GM12878 (cell line): ENCODE results near the gene RNF149. TPM values are rescaled to one million over a fixed set of nuclear protein-coding genes. Genes with fewer than 3 reads are reported as not detected.

ENCODE experiments used
- ATAC-seq: fragments of 200-7000 bp; cut with Tn5 transposase; 3 replicates; pipeline ENCODE4 v1.9.1; 2020; ENCODE audit warnings: mild to moderate bottlenecking, moderate library complexity
- BruUV-seq: library from RNA; stranded (reverse); fragments of 400-500 nt; replicated peaks from 2 replicates; lab custom pipeline; 2021; lab: Mats Ljungman, UMichigan
- CTCF ChIA-PET: fragments of 300-600 bp; sonication (Branson Sonifier 250); formaldehyde crosslinking; extraction: SDS; loops from one replicate; lab custom pipeline; 2021; ENCODE audit warnings: inconsistent platforms; lab: Yijun Ruan, JAX
- POLR2A ChIA-PET: fragments of 350-600 bp; formaldehyde crosslinking; extraction: SDS; loops from one replicate; lab custom pipeline; 2021; ENCODE audit warnings: inconsistent platforms; lab: Charles Lee
- RAD21 ChIA-PET: fragments of 300-600 bp; sonication (Branson Sonifier 250); formaldehyde crosslinking; loops from one replicate; lab custom pipeline; 2023; ENCODE audit warnings: antibody characterized with exemption; ENCODE audit not compliant: unreplicated experiment; lab: Charles Lee
- SMC1A ChIA-PET: fragments of 300-600 bp; sonication (Branson Sonifier 250); formaldehyde crosslinking; loops from one replicate; lab custom pipeline; 2023; ENCODE audit not compliant: unreplicated experiment, uncharacterized antibody; lab: Charles Lee
- DNase-seq: peaks from one replicate; pipeline ENCODE4 v3.0.0-alpha.2; 2011; ENCODE audit warnings: low read depth, low spot score
- FAIRE-seq: peaks from 3 replicates; lab custom pipeline; 2011; peaks lifted over from hg19 to GRCh38; lab: Jason Lieb, UNC
- H2AFZ ChIP-seq: 2 replicates; pipeline ENCODE4 v1.6.0; 2011; ENCODE audit warnings: low read depth, low read length, control low read depth; ENCODE audit not compliant: control insufficient read depth
- H3K27ac ChIP-seq: 2 replicates; pipeline ENCODE4 v1.5.1; 2011; ENCODE audit warnings: control low read depth; ENCODE audit not compliant: control insufficient read depth, insufficient read depth
- H3K27me3 ChIP-seq, 2 experiments: replicated peaks in 1 of 2; 2 replicates each; pipeline versions ENCODE4 v1.6.0 to v1.6.1; 2011; ENCODE audit warnings: low read length in 1 of 2; ENCODE audit not compliant: control insufficient read depth in 2 of 2, insufficient read depth in 2 of 2
- H3K36me3 ChIP-seq, 2 experiments: 2 replicates each; pipeline ENCODE4 v1.5.1; 2011; ENCODE audit warnings: low read length in 1 of 2; ENCODE audit not compliant: control insufficient read depth in 2 of 2, insufficient read depth in 2 of 2
- H3K4me1 ChIP-seq: 2 replicates; pipeline ENCODE4 v1.6.1; 2011; ENCODE audit warnings: mild to moderate bottlenecking, low read length, moderate library complexity, mixed read lengths; ENCODE audit not compliant: control insufficient read depth, insufficient read depth
- H3K4me2 ChIP-seq: 2 replicates; pipeline ENCODE4 v1.6.0; 2011; ENCODE audit warnings: control low read depth; ENCODE audit not compliant: control insufficient read depth, insufficient read depth
- H3K4me3 ChIP-seq: fragments of 200-600 bp; sonication (generic); 2 replicates; pipeline ENCODE4 v1.5.1; 2016
- H3K79me2 ChIP-seq: 2 replicates; pipeline ENCODE4 v1.6.0; 2011; ENCODE audit warnings: low read length; ENCODE audit not compliant: control insufficient read depth, insufficient read depth
- H3K9ac ChIP-seq: 2 replicates; pipeline ENCODE4 v1.8.0; 2011; ENCODE audit warnings: low read length, control low read depth, mixed read lengths; ENCODE audit not compliant: control insufficient read depth, insufficient read depth
- H3K9me3 ChIP-seq: replicated peaks from 3 replicates; pipeline ENCODE4 v1.5.1; 2011; ENCODE audit warnings: mild to moderate bottlenecking, low read length; ENCODE audit not compliant: control insufficient read depth, insufficient read depth
- H4K20me1 ChIP-seq: 2 replicates; pipeline ENCODE4 v1.6.0; 2011; ENCODE audit not compliant: control insufficient read depth, insufficient read depth
- BHLHE40 ChIP-seq, 2 experiments: fragments of 450-650 bp in 1 of 2; IDR thresholded peaks; 2 replicates each; pipeline ENCODE4 v1.6.1; 2011 to 2017; ENCODE audit warnings: low read depth in 2 of 2, borderline replicate concordance in 1 of 2, improper control_type of control experiment in 1 of 2, low read length in 1 of 2, mild to moderate bottlenecking in 1 of 2
- CBFB ChIP-seq: IDR thresholded peaks from 2 replicates; pipeline ENCODE4 v1.6.1; 2016; ENCODE audit warnings: antibody characterized with exemption, low read depth
- FOXK2 ChIP-seq: fragments of 450-650 bp; IDR thresholded peaks from 2 replicates; pipeline ENCODE4 v1.6.1; 2017; ENCODE audit warnings: mild to moderate bottlenecking, moderate library complexity
- GABPA ChIP-seq: IDR thresholded peaks from 2 replicates; pipeline ENCODE4 v1.6.1; 2014; ENCODE audit warnings: antibody characterized with exemption, low read depth, mild to moderate bottlenecking, inconsistent platforms
- GATAD2B ChIP-seq: fragments of 450-650 bp; conservative IDR thresholded peaks from 2 replicates; pipeline ENCODE4 v1.6.1; 2017; ENCODE audit warnings: low read depth, mild to moderate bottlenecking, moderate library complexity
- HCFC1 ChIP-seq: fragments of 150-350 bp; IDR thresholded peaks from 2 replicates; pipeline ENCODE4 v1.6.1; 2014; ENCODE audit warnings: low read length
- HDAC2 ChIP-seq: fragments of 200-600 bp; sonication (generic); IDR thresholded peaks from 2 replicates; pipeline ENCODE4 v1.6.1; 2017
- IRF4 ChIP-seq: IDR thresholded peaks from 2 replicates; pipeline ENCODE4 v1.6.1; 2011; ENCODE audit warnings: low read depth, low read length
- KDM1A ChIP-seq: fragments of 200-600 bp; sonication (generic); IDR thresholded peaks from 2 replicates; pipeline ENCODE4 v1.6.1; 2016; ENCODE audit warnings: borderline replicate concordance
- MTA2 ChIP-seq: fragments of 450-650 bp; IDR thresholded peaks from 2 replicates; pipeline ENCODE4 v1.6.1; 2016; ENCODE audit warnings: low read depth, mild to moderate bottlenecking, moderate library complexity
- MTA3 ChIP-seq: IDR thresholded peaks from 2 replicates; pipeline ENCODE4 v1.6.1; 2012; ENCODE audit warnings: low read length, inconsistent platforms, borderline replicate concordance
- MYC ChIP-seq: IDR thresholded peaks from 2 replicates; pipeline ENCODE4 v1.6.1; 2011; ENCODE audit warnings: mild to moderate bottlenecking, low read length, moderate library complexity, inconsistent platforms; ENCODE audit not compliant: insufficient read depth, insufficient replicate concordance, insufficient read length, severe bottlenecking
- PML ChIP-seq: IDR thresholded peaks from 2 replicates; pipeline ENCODE4 v1.6.1; 2012; ENCODE audit warnings: low read length, inconsistent platforms
- RBBP5 ChIP-seq: fragments of 200-600 bp; sonication (generic); conservative IDR thresholded peaks from 2 replicates; pipeline ENCODE4 v1.6.1; 2016
- SKIL ChIP-seq: fragments of 450-650 bp; IDR thresholded peaks from 2 replicates; pipeline ENCODE4 v1.6.1; 2017; ENCODE audit warnings: mild to moderate bottlenecking, low read depth, inconsistent platforms; ENCODE audit not compliant: poor library complexity, severe bottlenecking
- SMC3 ChIP-seq: IDR thresholded peaks from 2 replicates; pipeline ENCODE4 v1.6.1; 2011; ENCODE audit warnings: low read length, improper control_type of control experiment, borderline replicate concordance
- STAT3 ChIP-seq: IDR thresholded peaks from 2 replicates; pipeline ENCODE4 v1.6.1; 2011; ENCODE audit warnings: low read depth, low read length, improper control_type of control experiment
- TAF1 ChIP-seq: IDR thresholded peaks from 2 replicates; pipeline ENCODE4 v1.6.1; 2011; ENCODE audit warnings: mild to moderate bottlenecking, low read depth, low read length, borderline replicate concordance
- WGBS: methylation state at CpG from one replicate; pipeline ENCODE4 v1.1.6; 2016; ENCODE audit warnings: low lambda C conversion rate; ENCODE audit not compliant: insufficient replicate concordance, insufficient coverage; ENCODE audit errors: missing lambda C conversion rate; 5-methylcytosine and 5-hydroxymethylcytosine counted together
- in situ Hi-C: fragments of 300-500 bp; cut with MboI; formaldehyde crosslinking; loops from 9 replicates; pipeline ENCODE4 v1.14.3; 2018; ENCODE audit warnings: mixed read lengths
- intact Hi-C: fragments of 100-400 bp; cut with micrococcal nuclease; formaldehyde crosslinking; loops from one replicate; pipeline ENCODE4 v1.14.2; 2022; ENCODE audit not compliant: unreplicated experiment
- polyA plus RNA-seq, 11 experiments: library from polyadenylated mRNA; depleted of rRNA in 4 of 11; unstranded in 6 of 11; stranded (reverse) in 5 of 11; fragments of >200 nt; fragmentation: Nextera tagmentation in 4 of 11; fragmentation: Illumina TruSeq in 1 of 11; extraction: Ambion mirVana in 4 of 11; extraction: Trizol in 1 of 11; gene quantifications; 1 replicate in 1 of 11; 2 replicates in 10 of 11; pipeline versions ENCODE4 v1.2.1 to v1.2.3, GENCODE V29; 2011 to 2016; ENCODE audit warnings: inconsistent platforms in 2 of 11, missing spikeins in 2 of 11, low read depth in 1 of 11
- total RNA-seq, 4 experiments: library from RNA; depleted of rRNA in 3 of 4; stranded (reverse); fragments of >200 nt in 3 of 4; fragmentation: Illumina TruSeq in 1 of 4; extraction: Trizol in 1 of 4; gene quantifications; 2 replicates each; pipeline versions ENCODE4 v1.2.1 to v1.2.3, GENCODE V29; 2013 to 2021
- TF ChIP-seq, protein P1 (sequence below): IDR thresholded peaks from 2 replicates; pipeline ENCODE4 v1.6.1; 2011; ENCODE audit warnings: low read depth, mild to moderate bottlenecking, low read length, moderate library complexity, borderline replicate concordance; ENCODE audit errors: extremely low read depth

Gene RNF149
- total and polyA plus RNA-seq, 10 of the 15 experiments (the other 5 are each of a cell fraction or from before 2014, with no cell fraction given), result 5.2 to 38.4 (median 16.3) TPM

GRCh38 chr2:101340141-101340551 is 31.6 kb upstream of the RNF149 start:
- FAIRE-seq, result no peak
- intact Hi-C loops (loop anchor here (10.0 kb wide), 1 partner anchor 535 kb away; no protein-coding TSS in a partner anchor), in situ Hi-C loops (loop anchor here (10.0 kb wide), 1 partner anchor 485 kb away; no protein-coding TSS in a partner anchor)
- Histone ChIP-seq H3K36me3 (no peaks in the 10 kb centered on the region), H3K4me2 (no peak overlapping the region), H4K20me1 (no peaks in the 10 kb centered on the region), H3K27ac (no peak overlapping the region), H3K79me2 (no peaks in the 10 kb centered on the region), H3K4me3 (no peak overlapping the region), H3K9me3 (no peaks in the 10 kb centered on the region), H2AFZ (no peak overlapping the region), H3K9ac (no peak overlapping the region), H3K4me1 (no peaks in the 10 kb centered on the region), H3K27me3 (peaks cover 0 to 2% of the 10 kb centered on the region in 2 experiments; a peak in 2 of 4 replicates)
- TF ChIP-seq IRF4 (no peak), HCFC1 (no peak), KDM1A (no peak), MTA2 (no peak), GATAD2B (no peak), MYC (no peak), MTA3 (no peak), TAF1 (no peak), CBFB (no peak), SMC3 (no peak), STAT3 (no peak), PML (no peak), FOXK2 (no peak), BHLHE40 (IDR thresholded peaks at IDR 0.05; ENCODE audit: borderline replicate concordance in 1 of 2, low read depth in 2 of 2, low read length in 1 of 2) (no peak), HDAC2 (no peak), GABPA (no peak), RBBP5 (no peak), SKIL (no peak)
- TF ChIP-seq, protein P1, sequence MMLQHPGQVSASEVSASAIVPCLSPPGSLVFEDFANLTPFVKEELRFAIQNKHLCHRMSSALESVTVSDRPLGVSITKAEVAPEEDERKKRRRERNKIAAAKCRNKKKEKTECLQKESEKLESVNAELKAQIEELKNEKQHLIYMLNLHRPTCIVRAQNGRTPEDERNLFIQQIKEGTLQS, result no peak
- BruUV-seq, result no TSS peak
- no peak for ATAC-seq
- WGBS, result 0% methylated on average over 1 of the region's 1 CpG
- ChIA-PET POLR2A (no interaction called here), RAD21 (interaction anchor here (0.7 kb wide), 1 partner anchor 33 kb away, joined by 3 read pairs; no protein-coding TSS in a partner anchor), SMC1A (interaction anchor here (0.8 kb wide), 1 partner anchor 9 kb away, joined by 3 read pairs; no protein-coding TSS in a partner anchor), CTCF (interaction anchor here (0.9 to 3.0 kb wide), 5 partner anchors 9 to 497 kb away, joined by 3 to 24 read pairs (median 6); no protein-coding TSS in a partner anchor)
- DNase-seq, result no peak
